ES-I3 (cell line): Measurements from ENCODE around the gene LAX1.
"Not testable (repeated sequence)": the region's sequence is repeated elsewhere in the genome, so short reads cannot be mapped to it uniquely, and the experiment has no call there.

Experiments used
- H3K36me3 ChIP-seq: 2 replicates; pipeline ENCODE4 v1.6.1; 2013; ENCODE audit warnings: mild to moderate bottlenecking, low read length, control low read depth, moderate library complexity; ENCODE audit not compliant: insufficient read depth
- H3K4me1 ChIP-seq: 2 replicates; pipeline ENCODE4 v1.6.1; 2013; ENCODE audit warnings: mild to moderate bottlenecking, control low read depth, low read length; ENCODE audit not compliant: insufficient read depth
- H3K9ac ChIP-seq: 2 replicates; pipeline ENCODE4 v1.6.1; 2013; ENCODE audit warnings: low read depth, mild to moderate bottlenecking, low read length, moderate library complexity
- H3K9me3 ChIP-seq: 2 replicates; pipeline ENCODE4 v1.6.1; 2013; ENCODE audit warnings: mild to moderate bottlenecking, low read length, moderate library complexity; ENCODE audit not compliant: control insufficient read depth, insufficient read depth

Gene LAX1

DNA sequence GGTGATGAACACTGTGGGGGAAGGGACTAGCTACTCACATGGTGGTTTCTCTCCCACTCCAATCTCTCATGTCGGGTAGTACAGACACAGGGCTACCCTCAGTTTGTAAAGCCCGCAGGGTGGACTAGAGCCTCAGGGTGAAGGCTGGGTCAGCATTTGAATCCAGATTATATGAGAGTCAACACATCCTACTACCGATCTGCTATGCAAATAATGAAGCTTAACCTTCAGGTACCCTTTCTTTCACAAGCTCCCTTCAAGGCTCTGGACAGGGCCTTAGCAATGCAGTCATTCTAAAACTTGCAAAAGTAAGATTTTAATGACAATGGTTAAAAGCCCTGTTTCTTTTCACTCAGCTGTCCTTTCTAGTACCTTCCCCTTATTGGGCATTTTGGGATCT lies 25.0 kb downstream of the LAX1 start:
- Histone ChIP-seq H3K4me1 (peaks cover 17% of the 10 kb centered on the region), H3K9ac (no peak overlapping the region), H3K36me3 (no peaks in the 10 kb centered on the region), H3K9me3 (no peaks in the 10 kb centered on the region; the same call in 1 of the 2 replicates)

DNA sequence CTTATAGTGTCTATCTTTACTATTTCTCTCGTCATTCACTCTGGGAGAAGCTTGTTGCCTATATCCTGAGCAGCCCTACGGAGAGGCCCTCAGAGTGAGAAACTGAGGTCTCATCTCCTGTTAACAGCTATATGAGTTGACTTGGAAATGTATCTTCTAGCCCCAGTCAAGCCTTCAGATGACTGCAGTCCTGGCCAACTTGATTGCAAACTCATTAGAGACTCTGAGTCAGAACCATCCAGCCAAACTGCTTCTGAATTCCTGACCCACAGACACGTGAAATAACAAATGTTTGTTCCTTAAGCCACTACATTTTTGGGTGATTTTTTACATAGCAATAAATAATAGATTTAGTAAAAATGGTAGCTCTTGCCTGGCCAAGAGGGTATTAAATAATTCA lies 26.5 kb downstream of the LAX1 start:
- Histone ChIP-seq H3K36me3 (no peaks in the 10 kb centered on the region), H3K4me1 (peaks cover 17% of the 10 kb centered on the region), H3K9me3 (no peaks in the 10 kb centered on the region), H3K9ac (no peak overlapping the region)

DNA sequence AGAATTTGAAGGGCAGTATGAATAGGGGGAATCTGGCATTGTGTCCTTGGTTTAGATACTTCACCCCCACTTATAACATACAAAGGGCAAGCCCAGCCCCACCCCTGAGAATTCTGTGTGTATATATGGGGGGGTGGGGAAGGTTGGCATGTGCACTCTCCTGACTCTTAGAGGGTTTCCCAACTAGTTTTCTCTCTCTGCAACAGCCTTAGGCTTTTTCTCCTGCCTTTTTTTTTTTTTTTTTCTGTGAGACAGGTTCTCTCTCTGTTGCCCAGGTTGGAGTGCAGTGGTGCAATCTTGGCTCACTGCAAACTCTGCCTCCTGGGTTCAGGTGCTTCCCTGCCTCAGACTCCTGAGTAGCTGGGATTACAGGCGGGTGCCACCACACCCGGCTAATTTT lies 27.5 kb downstream of the LAX1 start:
- Histone ChIP-seq H3K9ac (no peak overlapping the region), H3K36me3 (no peaks in the 10 kb centered on the region), H3K9me3 (no peaks in the 10 kb centered on the region), H3K4me1 (peaks cover 17% of the 10 kb centered on the region)

DNA sequence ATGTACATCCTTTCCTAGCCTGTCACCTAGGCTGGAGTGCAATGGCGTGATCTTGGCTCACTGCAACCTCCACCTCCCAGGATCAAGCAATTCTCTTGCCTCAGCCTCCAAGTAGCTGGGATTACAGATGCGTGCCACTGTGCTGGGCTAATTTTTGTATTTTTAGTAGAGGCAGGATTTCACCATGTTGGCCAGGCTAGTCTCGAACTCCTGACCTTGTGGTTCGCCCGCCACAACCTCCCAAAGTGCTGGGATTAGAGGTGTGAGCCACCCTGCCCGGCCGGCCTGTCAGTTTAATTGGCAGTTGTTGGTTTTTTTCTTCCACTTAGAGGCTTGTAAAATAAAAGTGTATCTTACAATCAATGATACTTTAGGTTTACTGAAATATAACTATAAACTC lies 28.6 kb downstream of the LAX1 start:
- H3K4me1 ChIP-seq = peaks cover 15% of the 10 kb centered on the region
- H3K9ac ChIP-seq, H3K9me3 ChIP-seq, H3K36me3 ChIP-seq: not testable (repeated sequence)

DNA sequence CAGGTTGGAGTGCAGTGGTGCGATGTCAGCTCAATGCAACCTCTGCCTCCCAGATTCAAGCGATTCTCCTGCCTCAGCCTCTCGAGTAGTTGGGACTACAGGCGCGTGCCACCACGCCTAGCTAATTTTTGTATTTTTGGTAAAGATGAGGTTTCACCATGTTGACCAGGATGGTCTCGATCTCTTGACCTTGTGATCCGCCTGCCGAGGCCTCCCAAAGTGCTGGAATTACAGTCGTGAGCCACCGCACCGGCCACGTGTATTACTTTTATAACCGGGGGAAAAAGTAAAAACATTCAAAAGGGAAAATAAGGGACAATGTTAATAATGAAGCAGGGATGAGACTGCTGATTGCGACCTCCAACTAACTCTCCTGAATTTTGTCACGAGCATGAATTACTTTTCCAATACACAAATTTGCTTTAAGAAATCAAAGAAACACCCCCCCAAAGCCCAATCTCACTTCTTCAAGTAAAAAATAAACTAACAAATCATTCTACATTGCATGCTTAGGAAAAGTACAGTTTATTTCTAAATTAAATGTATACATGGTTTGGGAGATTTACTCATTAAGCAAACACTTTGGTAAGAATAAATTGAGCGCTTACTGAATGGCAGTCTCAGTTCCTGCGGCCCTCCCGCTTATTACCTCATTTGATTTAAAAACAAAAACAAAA lies 29.9 kb downstream of the LAX1 start:
- Histone ChIP-seq H3K9me3 (no peaks in the 10 kb centered on the region), H3K36me3 (0 out of 2 replicates have a peak, but pooled peaks cover 4% of the 10 kb centered on the region), H3K4me1 (peaks cover 5% of the 10 kb centered on the region), H3K9ac (peak overlapping the region; percentile 73)

DNA sequence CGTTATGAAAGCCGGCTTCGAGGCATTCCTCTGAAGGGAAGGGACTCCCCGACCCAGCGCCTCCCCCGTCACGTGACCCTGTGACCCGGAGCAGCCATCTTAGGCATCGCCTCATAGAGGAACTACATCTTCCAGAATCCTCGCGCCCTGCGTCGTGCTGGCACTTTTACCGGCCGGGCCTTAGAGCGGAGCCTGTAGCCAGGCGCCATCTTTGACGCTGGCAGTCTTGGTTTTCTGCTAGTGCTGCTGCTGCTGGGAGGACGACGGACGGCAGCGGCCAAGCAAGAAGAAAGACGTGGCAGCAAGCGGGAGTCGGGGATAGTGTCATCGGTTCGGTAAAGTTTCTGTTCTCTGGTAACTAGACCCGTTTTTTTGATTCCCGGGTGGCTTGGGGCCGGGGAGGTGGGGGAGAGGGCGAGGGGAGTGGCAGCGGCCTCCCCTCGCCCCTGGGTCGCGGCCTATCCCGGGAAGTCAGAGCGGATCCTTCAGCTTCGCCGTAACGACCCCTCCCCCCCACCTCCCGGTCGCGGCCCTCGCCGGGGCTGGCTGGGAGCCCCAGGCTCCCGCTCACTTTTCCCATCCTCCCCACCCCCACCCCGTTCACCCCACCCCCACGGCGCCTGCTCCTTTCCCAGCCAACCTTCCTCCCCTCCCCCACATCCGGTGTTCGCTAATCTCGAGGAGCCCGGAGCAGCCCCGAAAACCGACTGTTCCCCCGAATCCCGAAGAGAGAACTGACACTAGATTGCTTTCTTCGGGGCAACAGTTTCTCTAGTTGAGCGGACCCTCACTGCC lies 30.7 kb downstream of the LAX1 start, which contains the start of the genes ZBED6 and ZC3H11A:
TSS of gene ZBED6 (plus strand) at position 183 of the 795 bp plus-strand sequence. CDS start 1,900 bp downstream, outside the sequence.
TSS of gene ZC3H11A (plus strand) at position 183 of the 795 bp plus-strand sequence. CDS start 21,448 bp downstream, outside the sequence.
- peak within 1 kb of the TSS; percentile 73 for H3K9ac ChIP-seq
- no peaks in the 10 kb centered on the region for H3K9me3 ChIP-seq
- H3K4me1 ChIP-seq = no peaks in the 10 kb centered on the region; the same call in 1 of the 2 replicates

DNA sequence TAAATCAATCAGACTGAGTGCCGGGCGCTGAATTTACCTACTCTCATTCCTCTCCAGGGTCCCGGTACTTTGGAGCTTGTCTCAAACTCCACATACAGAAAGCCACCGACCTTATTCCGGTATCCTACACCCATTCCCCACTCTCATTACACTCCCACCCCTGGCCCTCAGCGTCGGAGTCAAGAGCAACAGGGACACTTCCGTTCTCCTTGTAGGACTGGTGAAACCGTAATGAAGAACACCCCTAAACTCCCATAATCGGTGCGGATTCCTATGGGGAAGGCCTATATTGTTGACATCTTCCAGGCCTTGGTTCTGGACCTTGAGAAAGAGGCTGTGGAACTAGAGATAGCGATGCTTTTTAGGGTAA lies 31.2 kb downstream of the LAX1 start:
- Histone ChIP-seq H3K36me3 (0 out of 2 replicates have a peak, but pooled peaks cover 4% of the 10 kb centered on the region), H3K9ac (peak overlapping the region; percentile 73), H3K9me3 (no peaks in the 10 kb centered on the region), H3K4me1 (no peaks in the 10 kb centered on the region; the same call in 1 of the 2 replicates)

More for the DNA sequence above, 30.7 kb downstream of the LAX1 start, which contains the start of the genes ZBED6 and ZC3H11A:
- H3K36me3 ChIP-seq = 0 out of 2 replicates have a peak, but pooled peaks cover 4% of the 10 kb centered on the region

DNA sequence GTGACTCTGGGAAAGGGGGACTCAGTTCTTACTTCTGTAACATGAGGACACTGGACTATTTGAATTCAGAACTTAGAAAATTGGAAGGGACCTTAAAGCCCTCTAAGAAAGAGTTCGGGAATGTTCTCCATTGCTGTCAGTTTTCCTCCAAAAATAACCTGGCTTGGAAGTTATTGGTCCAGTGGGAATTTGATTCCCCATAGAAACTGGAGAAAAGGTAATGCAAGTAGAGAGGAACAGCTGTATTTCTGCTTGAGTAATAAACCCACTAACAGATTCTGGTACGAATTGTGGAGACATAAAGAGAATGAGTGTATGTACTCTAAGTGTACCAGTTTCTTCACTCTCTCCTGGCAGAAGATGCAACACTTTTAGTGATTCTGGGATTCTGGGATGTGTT lies 32.2 kb downstream of the LAX1 start:
- Histone ChIP-seq H3K4me1 (no peaks in the 10 kb centered on the region; the same call in 1 of the 2 replicates), H3K9me3 (no peaks in the 10 kb centered on the region), H3K9ac (peak overlapping the region; percentile 73; the same call in 1 of the 2 replicates), H3K36me3 (0 out of 2 replicates have a peak, but pooled peaks cover 4% of the 10 kb centered on the region)

DNA sequence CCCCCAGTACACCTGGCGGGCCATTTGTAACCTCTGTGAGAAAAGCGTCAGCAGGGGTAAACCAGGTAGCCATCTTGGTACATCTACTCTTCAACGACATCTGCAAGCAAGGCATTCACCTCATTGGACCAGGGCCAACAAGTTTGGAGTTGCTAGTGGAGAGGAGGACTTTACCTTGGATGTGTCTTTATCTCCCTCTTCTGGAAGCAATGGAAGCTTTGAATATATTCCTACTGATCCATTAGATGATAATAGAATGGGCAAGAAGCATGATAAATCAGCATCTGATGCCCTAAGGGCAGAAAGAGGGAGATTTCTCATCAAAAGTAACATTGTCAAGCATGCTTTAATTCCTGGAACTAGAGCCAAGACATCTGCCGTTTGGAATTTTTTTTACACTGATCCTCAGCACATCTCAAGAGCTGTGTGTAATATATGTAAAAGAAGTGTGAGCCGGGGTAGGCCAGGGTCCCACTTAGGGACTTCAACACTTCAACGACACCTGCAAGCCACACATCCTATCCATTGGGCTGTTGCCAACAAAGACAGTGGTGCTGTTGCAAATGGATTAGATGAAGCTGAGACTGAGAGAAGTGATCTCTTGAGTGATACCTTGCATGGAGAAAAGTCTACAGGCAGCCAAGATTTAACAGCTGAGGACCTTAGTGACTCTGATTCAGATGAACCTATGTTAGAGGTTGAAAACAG lies 33.1 kb downstream of the LAX1 start:
- no peak overlapping the region for H3K9ac ChIP-seq
- no peaks in the 10 kb centered on the region for H3K9me3 ChIP-seq
- 0 out of 2 replicates have a peak, but pooled peaks cover 4% of the 10 kb centered on the region for H3K36me3 ChIP-seq
- H3K4me1 ChIP-seq = no peaks in the 10 kb centered on the region; the same call in 1 of the 2 replicates

DNA sequence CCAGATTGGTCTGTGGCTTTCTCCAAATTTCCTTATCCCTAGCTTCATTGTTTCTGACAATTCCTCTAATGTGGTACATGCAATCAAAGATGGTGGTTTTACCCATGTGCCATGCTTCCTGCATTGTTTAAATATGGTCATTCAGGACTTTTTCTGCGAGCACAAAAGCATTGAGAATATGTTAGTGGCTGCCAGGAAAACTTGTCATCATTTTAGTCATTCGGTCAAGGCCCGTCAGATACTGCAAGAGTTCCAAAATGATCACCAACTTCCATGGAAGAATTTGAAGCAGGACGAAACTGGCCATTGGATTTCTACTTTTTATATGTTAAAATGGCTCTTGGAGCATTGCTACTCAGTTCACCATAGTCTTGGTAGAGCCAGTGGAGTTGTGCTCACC lies 34.2 kb downstream of the LAX1 start:
- Histone ChIP-seq H3K9me3 (no peaks in the 10 kb centered on the region), H3K36me3 (peaks cover 4% of the 10 kb centered on the region; the same call in 1 of the 2 replicates), H3K4me1 (no peaks in the 10 kb centered on the region; the same call in 1 of the 2 replicates), H3K9ac (no peak overlapping the region)

DNA sequence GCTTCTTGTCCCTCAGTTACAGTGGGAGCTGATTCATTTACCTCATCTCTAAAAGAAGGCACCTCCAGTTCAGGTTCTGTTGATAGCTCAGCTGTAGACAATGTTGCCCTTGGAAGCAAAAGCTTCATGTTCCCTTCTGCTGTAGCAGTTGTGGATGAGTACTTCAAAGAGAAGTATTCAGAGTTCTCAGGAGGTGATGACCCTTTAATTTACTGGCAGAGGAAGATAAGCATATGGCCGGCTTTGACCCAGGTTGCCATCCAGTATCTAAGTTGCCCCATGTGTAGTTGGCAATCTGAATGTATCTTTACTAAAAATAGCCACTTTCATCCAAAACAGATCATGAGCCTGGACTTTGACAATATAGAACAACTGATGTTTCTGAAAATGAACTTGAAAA lies 35.0 kb downstream of the LAX1 start:
- H3K9me3 ChIP-seq = no peaks in the 10 kb centered on the region
- no peak overlapping the region for H3K9ac ChIP-seq
- H3K4me1 ChIP-seq = no peaks in the 10 kb centered on the region; the same call in 1 of the 2 replicates
- peaks cover 4% of the 10 kb centered on the region for H3K36me3 ChIP-seq

DNA sequence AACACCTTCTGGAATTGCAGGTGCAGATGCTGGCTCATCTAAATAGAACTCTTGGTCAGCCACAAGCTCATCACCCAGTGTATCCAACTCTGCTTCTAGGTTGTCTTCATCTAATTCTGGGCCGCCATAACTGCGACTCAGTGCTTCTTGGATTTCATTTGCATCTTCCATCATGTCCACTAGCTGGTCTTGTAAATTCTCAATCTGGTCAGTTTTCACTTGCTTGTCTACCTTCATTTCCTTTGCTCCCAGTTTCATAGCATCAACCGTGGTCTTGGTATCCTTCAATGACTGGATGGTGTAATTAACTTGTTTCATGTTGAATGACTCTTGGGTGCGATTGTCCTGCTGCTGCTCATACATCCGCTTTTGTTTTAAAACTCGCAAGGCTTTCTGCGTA lies 40.7 kb downstream of the LAX1 start:
- H3K9ac ChIP-seq = no peak overlapping the region
- H3K4me1 ChIP-seq = no peaks in the 10 kb centered on the region
- H3K36me3 ChIP-seq = peaks cover 10% of the 10 kb centered on the region
- H3K9me3 ChIP-seq = no peaks in the 10 kb centered on the region

DNA sequence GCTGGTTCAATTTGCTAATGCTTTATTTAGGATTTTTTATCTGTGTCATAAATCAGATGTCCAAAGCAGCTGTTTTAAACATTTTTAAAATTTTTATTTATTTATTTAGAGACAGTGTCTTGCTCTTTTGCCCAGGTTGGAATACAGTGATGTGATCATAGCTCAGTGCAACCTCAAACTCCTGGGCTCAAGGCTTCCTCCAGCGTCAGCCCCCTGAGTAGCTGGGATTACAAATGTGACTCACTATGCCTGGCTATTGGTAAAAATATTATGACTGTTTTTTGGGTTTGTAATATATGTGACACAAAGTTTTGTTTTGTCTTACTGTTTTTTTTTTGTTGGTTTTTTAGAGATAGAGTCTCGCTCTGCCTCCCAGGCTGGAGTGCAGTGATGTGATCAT lies 42.2 kb downstream of the LAX1 start:
- H3K36me3 ChIP-seq = peaks cover 12% of the 10 kb centered on the region
- no peaks in the 10 kb centered on the region for H3K9me3 ChIP-seq
- no peaks in the 10 kb centered on the region for H3K4me1 ChIP-seq
- H3K9ac ChIP-seq = no peak overlapping the region
